Endothelial cell of umbilical vein (primary cell): ENCODE measurements around the gene ZNF282. TPM values are rescaled to one million over a fixed set of nuclear protein-coding genes. Genes with fewer than 3 reads are reported as not detected.

Experiments
- BruUV-seq: library from RNA; stranded (reverse); fragments of 400-500 nt; replicated peaks from 2 replicates; lab custom pipeline; 2021; lab: Mats Ljungman, UMichigan
- CTCF ChIA-PET: fragments of 300-600, 350-600 bp; sonication (Branson Sonifier 250); formaldehyde crosslinking; loops from one replicate; lab custom pipeline; 2021; ENCODE audit warnings: antibody characterized with exemption, inconsistent platforms; lab: Charles Lee
- POLR2A ChIA-PET: fragments of 300-600, 350-600 bp; sonication (Branson Sonifier 250); formaldehyde crosslinking; loops from one replicate; lab custom pipeline; 2021; ENCODE audit warnings: antibody characterized with exemption, inconsistent platforms; lab: Charles Lee
- DNase-seq: peaks from one replicate; pipeline ENCODE4 v3.0.0-alpha.2; 2011; ENCODE audit warnings: low read depth, low spot score
- FAIRE-seq: peaks from 2 replicates; lab custom pipeline; 2011; peaks lifted over from hg19 to GRCh38; lab: Jason Lieb, UNC
- H2AFZ ChIP-seq: 2 replicates; pipeline ENCODE4 v1.6.0; 2012; ENCODE audit warnings: low read depth, low read length, control low read depth, inconsistent platforms
- H3K27ac ChIP-seq: 2 replicates; pipeline ENCODE4 v1.5.1; 2011; ENCODE audit warnings: low read depth, mild to moderate bottlenecking, control low read depth, low read length, moderate library complexity; ENCODE audit not compliant: insufficient read depth
- H3K27me3 ChIP-seq, 2 experiments: 2 replicates each; pipeline versions ENCODE4 v1.6.0 to v1.6.1; 2011; ENCODE audit warnings: low read length in 2 of 2, mixed read lengths in 1 of 2; ENCODE audit not compliant: control insufficient read depth in 2 of 2, insufficient read depth in 2 of 2
- H3K36me3 ChIP-seq, 2 experiments: 2 replicates in 1 of 2; 3 replicates in 1 of 2; pipeline ENCODE4 v1.5.1; 2011; ENCODE audit warnings: low read length in 2 of 2, mild to moderate bottlenecking in 1 of 2, moderate library complexity in 1 of 2; ENCODE audit not compliant: control insufficient read depth in 2 of 2, insufficient read depth in 2 of 2; ENCODE audit errors: extremely low read depth in 1 of 2
- H3K4me1 ChIP-seq: 3 replicates; pipeline ENCODE4 v1.5.1; 2011; ENCODE audit warnings: mild to moderate bottlenecking, low read length; ENCODE audit not compliant: control insufficient read depth, insufficient read depth; ENCODE audit errors: extremely low read depth
- H3K4me2 ChIP-seq: 2 replicates; pipeline ENCODE4 v1.6.1; 2011; ENCODE audit warnings: low read length, control low read depth, mixed read lengths; ENCODE audit not compliant: insufficient read depth
- H3K4me3 ChIP-seq, 3 experiments: fragments of 200-600 bp in 1 of 3; sonication (generic), shearing (Covaris generic) in 1 of 3; replicated peaks in 1 of 3; 2 replicates each; pipeline ENCODE4 v1.5.1; 2011 to 2016; ENCODE audit warnings: control low read depth in 3 of 3, low read length in 3 of 3, mild to moderate bottlenecking in 2 of 3, inconsistent platforms in 1 of 3, low read depth in 1 of 3, moderate library complexity in 1 of 3; ENCODE audit not compliant: insufficient read depth in 1 of 3
- H3K79me2 ChIP-seq: 2 replicates; pipeline ENCODE4 v1.6.0; 2012; ENCODE audit warnings: low read length, inconsistent platforms; ENCODE audit not compliant: control insufficient read depth, insufficient read depth
- H3K9ac ChIP-seq: replicated peaks from 2 replicates; pipeline ENCODE3; 2011; ENCODE audit warnings: low read length, control low read depth; ENCODE audit not compliant: insufficient read depth; ENCODE audit errors: extremely low read depth
- H3K9me1 ChIP-seq: replicated peaks from 3 replicates; pipeline ENCODE4 v1.6.0; 2011; ENCODE audit warnings: mild to moderate bottlenecking, low read length; ENCODE audit not compliant: control insufficient read depth, insufficient read depth; ENCODE audit errors: extremely low read depth
- H3K9me3 ChIP-seq: replicated peaks from 2 replicates; pipeline ENCODE4 v1.5.1; 2012; ENCODE audit warnings: low read length, inconsistent platforms; ENCODE audit not compliant: control insufficient read depth, insufficient read depth
- H4K20me1 ChIP-seq: replicated peaks from 2 replicates; pipeline ENCODE3; 2011; ENCODE audit warnings: mild to moderate bottlenecking, low read length; ENCODE audit not compliant: control insufficient read depth, insufficient read depth; ENCODE audit errors: extremely low read depth
- CTCF ChIP-seq, 2 donors: IDR thresholded peaks; 1 replicate in 1 of 2; 2 replicates in 1 of 2; pipeline ENCODE4 v1.5.1; 2011; ENCODE audit warnings: low read length in 2 of 2, mild to moderate bottlenecking in 2 of 2, moderate library complexity in 2 of 2, control low read depth in 1 of 2, inconsistent platforms in 1 of 2, low read depth in 1 of 2; ENCODE audit not compliant: insufficient read depth in 1 of 2; ENCODE audit errors: extremely low read depth in 1 of 2
- EZH2 ChIP-seq: IDR thresholded peaks from 2 replicates; pipeline ENCODE4 v1.6.1; 2012; ENCODE audit warnings: borderline replicate concordance, low read depth, mild to moderate bottlenecking, moderate library complexity, low read length, inconsistent platforms; ENCODE audit not compliant: severe bottlenecking
- FOS ChIP-seq: IDR thresholded peaks from 2 replicates; pipeline ENCODE4 v1.6.1; 2011; ENCODE audit warnings: mild to moderate bottlenecking, low read length, moderate library complexity, borderline replicate concordance; ENCODE audit not compliant: insufficient read depth
- GATA2 ChIP-seq: IDR thresholded peaks from 2 replicates; pipeline ENCODE4 v1.7.0; 2011; ENCODE audit warnings: low read depth, mild to moderate bottlenecking, moderate library complexity, mixed read lengths, low read length; ENCODE audit not compliant: insufficient read length, insufficient read depth
- JUN ChIP-seq: IDR thresholded peaks from 2 replicates; pipeline ENCODE4 v1.6.1; 2011; ENCODE audit warnings: borderline replicate concordance, low read depth; ENCODE audit not compliant: insufficient read length, insufficient read depth
- MAX ChIP-seq: IDR thresholded peaks from 2 replicates; pipeline ENCODE4 v1.6.1; 2011; ENCODE audit not compliant: insufficient read depth, insufficient read length
- MYC ChIP-seq: IDR thresholded peaks from one replicate; pipeline ENCODE4 v1.6.1; 2011; ENCODE audit warnings: mild to moderate bottlenecking, low read depth, low read length
- POLR2A ChIP-seq: IDR thresholded peaks from 2 replicates; pipeline ENCODE4 v1.6.1; 2012; ENCODE audit warnings: low read depth, mild to moderate bottlenecking, control low read depth, low read length
- POLR2AphosphoS5 ChIP-seq: IDR thresholded peaks from 2 replicates; pipeline ENCODE4 v1.6.1; 2012; ENCODE audit warnings: low read depth, mild to moderate bottlenecking, control low read depth, low read length, moderate library complexity; ENCODE audit not compliant: insufficient read depth
- dilution Hi-C: fragments of 300-500 bp; cut with MboI; formaldehyde crosslinking; loops from one replicate; pipeline ENCODE4 v1.15.0; 2019; ENCODE audit warnings: low sequenced_read_pairs; ENCODE audit not compliant: extremely low pct_ligation_motif_present
- intact Hi-C: fragments of 100-400 bp; cut with micrococcal nuclease; formaldehyde crosslinking; loops from one replicate; pipeline ENCODE4 v1.10.0; 2022
- polyA plus RNA-seq, 4 experiments: library from polyadenylated mRNA; depleted of rRNA in 3 of 4; stranded (reverse) in 3 of 4; unstranded in 1 of 4; fragments of >200 nt; gene quantifications; 2 replicates each; pipeline versions ENCODE4 v1.2.1 to v1.2.3, GENCODE V29; 2011 to 2012; ENCODE audit warnings: missing spikeins in 1 of 4
- total RNA-seq: library from RNA; stranded (reverse); gene quantifications from 2 replicates; pipeline ENCODE4 v1.2.3, GENCODE V29; 2021

Gene ZNF282
- total and polyA plus RNA-seq, 2 donors (not counting 3 experiments of a cell fraction or from before 2014, with no cell fraction given) = 20.0 to 34.4 TPM

GRCh38 chr7:149228831-149229471 lies 33.6 kb downstream of the ZNF282 start:
- Histone ChIP-seq H3K36me3 (peaks cover 0 to 8% of the 10 kb centered on the region in 2 experiments), H2AFZ (no peak overlapping the region), H3K27ac (no peak overlapping the region), H3K27me3 (no peaks in the 10 kb centered on the region), H3K9me1 (no peaks in the 10 kb centered on the region), H3K9me3 (no peaks in the 10 kb centered on the region), H3K9ac (no peak overlapping the region), H3K79me2 (no peaks in the 10 kb centered on the region), H3K4me2 (no peak overlapping the region), H3K4me1 (no peaks in the 10 kb centered on the region), H4K20me1 (no peaks in the 10 kb centered on the region), H3K4me3 (no peak overlapping the region)
- DNase-seq (no peak), FAIRE-seq (no peak)
- dilution Hi-C loops (no loop called here), intact Hi-C loops (loop anchor here (1.0 kb wide), 1 partner anchor 10 kb away; the partner anchor contains the start of gene ZNF212)
- CTCF ChIA-PET = interaction anchor here (1.4 to 1.8 kb wide), 2 partner anchors 33 to 102 kb away, joined by 4 to 5 read pairs; partner anchors contain the start of genes ZNF282 and ZNF425
- TF ChIP-seq JUN (no peak), FOS (no peak), MAX (no peak), POLR2AphosphoS5 (no peak), MYC (no peak), GATA2 (no peak), CTCF (IDR thresholded peaks at IDR 0.05; ENCODE audit: extremely low read depth in 1 of 2, insufficient read depth in 1 of 2, low read depth in 1 of 2, low read length in 2 of 2) (no peak), POLR2A (no peak), EZH2 (no peak)
- no TSS peak for BruUV-seq
- POLR2A ChIA-PET = no interaction called here
